Adrenal gland (tissue), 12 donors: ENCODE data around the gene SHB. TPM values are rescaled to one million over a fixed set of nuclear protein-coding genes. Genes with fewer than 3 reads are reported as not detected.

Experiments
- DNase-seq, 7 donors: peaks; one replicate each; pipeline ENCODE4 v3.0.0-alpha.2; 2019 to 2020
- H3K27ac ChIP-seq, 5 donors: fragments of 200-600 bp; sonication (generic) in 4 of 5; 1 replicate in 3 of 5; 2 replicates in 2 of 5; pipeline versions ENCODE4 v1.5.1 to v1.8.0; 2016 to 2020; ENCODE audit warnings: mild to moderate bottlenecking in 1 of 5
- H3K27me3 ChIP-seq: fragments of 200-600 bp; 2 replicates; pipeline ENCODE4 v1.8.0; 2021
- H3K36me3 ChIP-seq, 2 donors: fragments of 200-600 bp; replicated peaks in 1 of 2; 1 replicate in 1 of 2; 2 replicates in 1 of 2; pipeline versions ENCODE4 v1.5.1 to v1.8.0; 2018 to 2022
- H3K4me1 ChIP-seq, 2 donors: fragments of 200-600 bp; replicated peaks in 1 of 2; 1 replicate in 1 of 2; 2 replicates in 1 of 2; pipeline versions ENCODE4 v1.5.1 to v1.8.0; 2018 to 2021
- H3K4me3 ChIP-seq, 4 donors: fragments of 200-600 bp; sonication (generic) in 3 of 4; one replicate each; pipeline ENCODE4 v1.5.1; 2016 to 2018
- H3K9me3 ChIP-seq, 3 donors: fragments of 200-600 bp; sonication (generic) in 1 of 3; replicated peaks in 1 of 3; 1 replicate in 2 of 3; 2 replicates in 1 of 3; pipeline versions ENCODE4 v1.5.1 to v1.8.0; 2016 to 2021
- POLR2A ChIP-seq, 2 donors: fragments of 450-650 bp; IDR thresholded peaks; one replicate each; pipeline ENCODE4 v1.6.1; 2017; ENCODE audit warnings: antibody characterized with exemption in 2 of 2, mild to moderate bottlenecking in 2 of 2, moderate library complexity in 1 of 2
- WGBS, 4 donors: extraction: QIAGEN DNeasy Blood & Tissue Kit in 2 of 4; methylation state at CpG; one replicate each; pipeline versions ENCODE4 v1.1.5 to v1.1.7; 2013 to 2017; 5-methylcytosine and 5-hydroxymethylcytosine counted together
- intact Hi-C, 2 donors: fragments of 100-400 bp; cut with DNase I; formaldehyde crosslinking; loops; one replicate each; pipeline versions ENCODE4 v1.14.1 to v1.15.0; 2022 to 2023
- polyA plus RNA-seq, 3 donors: library from polyadenylated mRNA; stranded (reverse); fragments of 200-250 nt in 2 of 3; fragments of 350-450 nt in 1 of 3; fragmentation: Illumina TruSeq in 1 of 3; extraction: RNeasy Lipid Tissue Mini Kit (QIAGEN cat#74804) in 1 of 3; gene quantifications; one replicate each; pipeline ENCODE4 v1.2.3, GENCODE V29; 2013 to 2014
- small RNA-seq, 2 donors: library from RNA; depleted of rRNA; stranded (forward); fragments of <200 nt; gene quantifications; one replicate each; pipeline ENCODE3, GENCODE V24; 2016
- total RNA-seq, 9 donors: library from RNA; depleted of rRNA in 4 of 9; stranded (reverse); fragments of >200 nt in 4 of 9; fragments of 120-200 nt in 1 of 9; fragmentation: NEBNext Ultra II Directional in 1 of 9; extraction: Animal tissue kit (Norgen Biotek cat#: 25700) in 1 of 9; gene quantifications; one replicate each; pipeline versions ENCODE4 v1.1.0 to v1.2.4, GENCODE V29; 2013 to 2023
- TF ChIP-seq, protein P1 (sequence below), 6 experiments: fragments of 450-650 bp in 4 of 6; fragments of 200-600 bp in 2 of 6; sonication (generic) in 1 of 6; IDR thresholded peaks; 1 replicate in 5 of 6; 2 replicates in 1 of 6; pipeline versions ENCODE4 v1.5.1 to v1.8.0; 2016 to 2021; ENCODE audit warnings: antibody characterized with exemption in 6 of 6, mild to moderate bottlenecking in 2 of 6, moderate library complexity in 1 of 6
- donor health status: healthy with polysubstance abuse.
- donor health status: Bipolar disorder and iron deficiency.
- donor health status: DM: yes; HTN: yes; CAD: no.
- donor health status: DM: no; HTN: no; CAD: no.
- donor health status: DM: no; HTN: no; CAD: no.
- donor health status: DM: yes; HTN: yes; CAD: no.

SHB gene
- total and polyA plus RNA-seq, 12 donors = 3.2 to 21.2 (median 11.1) TPM

GRCh38 chr9:37876376-37876775 lies 192.7 kb downstream of the SHB start:
- H3K36me3 ChIP-seq = no peaks in the 10 kb centered on the region
- peak in 1 of 7 donors; percentile 27 for DNase-seq
- H3K4me3 ChIP-seq = no peak overlapping the region
- WGBS, 4 donors = 44 to 57% (median 47%) methylated on average over 1 of the region's 1 CpG
- TF ChIP-seq, protein P1, sequence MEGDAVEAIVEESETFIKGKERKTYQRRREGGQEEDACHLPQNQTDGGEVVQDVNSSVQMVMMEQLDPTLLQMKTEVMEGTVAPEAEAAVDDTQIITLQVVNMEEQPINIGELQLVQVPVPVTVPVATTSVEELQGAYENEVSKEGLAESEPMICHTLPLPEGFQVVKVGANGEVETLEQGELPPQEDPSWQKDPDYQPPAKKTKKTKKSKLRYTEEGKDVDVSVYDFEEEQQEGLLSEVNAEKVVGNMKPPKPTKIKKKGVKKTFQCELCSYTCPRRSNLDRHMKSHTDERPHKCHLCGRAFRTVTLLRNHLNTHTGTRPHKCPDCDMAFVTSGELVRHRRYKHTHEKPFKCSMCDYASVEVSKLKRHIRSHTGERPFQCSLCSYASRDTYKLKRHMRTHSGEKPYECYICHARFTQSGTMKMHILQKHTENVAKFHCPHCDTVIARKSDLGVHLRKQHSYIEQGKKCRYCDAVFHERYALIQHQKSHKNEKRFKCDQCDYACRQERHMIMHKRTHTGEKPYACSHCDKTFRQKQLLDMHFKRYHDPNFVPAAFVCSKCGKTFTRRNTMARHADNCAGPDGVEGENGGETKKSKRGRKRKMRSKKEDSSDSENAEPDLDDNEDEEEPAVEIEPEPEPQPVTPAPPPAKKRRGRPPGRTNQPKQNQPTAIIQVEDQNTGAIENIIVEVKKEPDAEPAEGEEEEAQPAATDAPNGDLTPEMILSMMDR (IDR thresholded peaks at IDR 0.05) = no peak
- no peak for TF ChIP-seq POLR2A (IDR thresholded peaks at IDR 0.05)
- no peaks in the 10 kb centered on the region for H3K27me3 ChIP-seq
- no peaks in the 10 kb centered on the region for H3K9me3 ChIP-seq
- no peaks in the 10 kb centered on the region for H3K4me1 ChIP-seq
- no peak overlapping the region for H3K27ac ChIP-seq
- intact Hi-C loops = no loop called here

DNA sequence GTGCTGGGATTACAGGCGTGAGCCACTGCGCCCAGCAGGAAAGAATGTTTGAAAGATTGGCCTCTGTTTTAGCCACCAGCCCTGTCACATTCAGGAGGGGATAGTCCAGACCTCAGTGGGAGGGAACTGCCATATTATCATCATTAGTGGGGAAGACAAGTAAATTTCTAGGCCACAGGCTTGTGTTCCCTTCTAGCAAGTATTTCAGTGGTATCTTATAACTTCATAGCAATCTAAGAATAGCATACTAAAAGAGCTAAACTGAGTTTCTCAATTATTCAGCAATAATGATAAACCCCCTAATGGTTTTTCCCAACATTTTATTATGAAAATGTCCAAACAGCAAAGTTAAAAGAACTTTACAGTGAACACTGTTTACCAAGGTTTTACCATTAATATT lies 195.1 kb downstream of the SHB start:
- H3K27me3 ChIP-seq = no peaks in the 10 kb centered on the region
- WGBS, 4 donors = 90 to 100% (median 97%) methylated on average over 2 of the region's 2 CpGs
- intact Hi-C loops = no loop called here
- H3K4me3 ChIP-seq = no peak overlapping the region
- DNase-seq = no peak
- no peaks in the 10 kb centered on the region for H3K9me3 ChIP-seq
- no peaks in the 10 kb centered on the region for H3K4me1 ChIP-seq
- no peak overlapping the region for H3K27ac ChIP-seq
- TF ChIP-seq, protein P1 (IDR thresholded peaks at IDR 0.05) = no peak
- no peak for TF ChIP-seq POLR2A (IDR thresholded peaks at IDR 0.05)
- H3K36me3 ChIP-seq = no peaks in the 10 kb centered on the region

- Histone ChIP-seq H3K36me3 (no peaks in the 10 kb centered on the region), H3K27ac (no peak overlapping the region), H3K4me1 (no peaks in the 10 kb centered on the region), H3K4me3 (no peak overlapping the region), H3K9me3 (no peaks in the 10 kb centered on the region), H3K27me3 (no peaks in the 10 kb centered on the region)
- intact Hi-C loops = no loop called here
- 79 to 87% (median 84%) methylated on average over 5 of the region's 5 CpGs for WGBS, 4 donors
- DNase-seq = no peak
- TF ChIP-seq, protein P1 (IDR thresholded peaks at IDR 0.05) = no peak
- TF ChIP-seq POLR2A (IDR thresholded peaks at IDR 0.05) = no peak
These were observed 198.2 kb downstream of the SHB start for GRCh38 chr9:37870799-37871176.

DNA sequence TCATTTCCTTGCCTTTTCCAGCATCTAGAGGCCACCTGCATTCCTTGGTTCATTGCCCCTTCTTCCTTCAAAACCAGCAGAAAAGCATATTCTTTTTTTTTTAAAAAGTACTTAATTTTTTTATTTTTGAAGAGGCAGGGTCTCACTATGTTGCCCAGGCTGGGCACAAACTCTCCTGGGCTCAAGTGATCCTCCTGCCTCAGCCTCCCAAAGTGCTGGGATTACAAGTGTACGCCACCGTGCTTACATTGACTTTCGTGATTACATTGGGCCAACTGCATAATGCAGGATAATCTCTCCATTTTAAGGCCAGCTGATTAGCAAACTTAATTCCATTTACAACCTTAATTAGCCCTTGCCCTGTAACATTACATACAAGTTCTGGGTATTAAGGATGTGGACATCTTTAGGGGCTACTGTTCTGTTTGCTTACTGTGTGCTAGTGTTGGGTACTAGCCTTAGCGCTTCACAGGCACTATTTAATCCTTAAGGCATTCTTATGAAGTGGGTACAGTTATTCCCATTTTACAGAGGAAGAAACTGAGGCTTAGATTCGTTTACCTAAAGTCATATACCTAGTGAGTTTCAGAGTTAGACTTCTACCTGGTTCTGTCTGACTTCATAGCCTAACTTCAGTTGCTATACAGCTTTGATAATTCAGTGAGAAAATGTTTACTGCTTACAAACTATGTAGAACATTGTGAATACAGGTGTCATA lies 198.8 kb downstream of the SHB start:
- no peaks in the 10 kb centered on the region for H3K27me3 ChIP-seq
- no peaks in the 10 kb centered on the region for H3K4me1 ChIP-seq
- DNase-seq = no peak
- no peaks in the 10 kb centered on the region for H3K36me3 ChIP-seq
- H3K4me3 ChIP-seq = no peak overlapping the region
- no peaks in the 10 kb centered on the region for H3K9me3 ChIP-seq
- intact Hi-C loops = no loop called here
- 93 to 96% (median 95%) methylated on average over 5 of the region's 5 CpGs for WGBS, 4 donors
- no peak overlapping the region for H3K27ac ChIP-seq
- no peak for TF ChIP-seq POLR2A (IDR thresholded peaks at IDR 0.05)
- TF ChIP-seq, protein P1 (IDR thresholded peaks at IDR 0.05) = no peak

Small RNA genes lying within 50 kb of the gene (small RNA-seq; reads per million reads assigned to genes)
- gene RNU7-124P = 0 reads per million in 2 donors

Other genes with a start within 250 kb of the SHB start
- gene SLC25A51, start 165.1 kb downstream of the SHB start, total RNA-seq = 10 to 100 TPM; 11.9 to 28.3 (median 22.5) TPM
- 10 to 100 TPM in 1 of 3 donors, 1 to 10 TPM in 2; 3.8 to 14.9 (median 4.7) TPM for gene SLC25A51, start 165.1 kb downstream of the SHB start, polyA plus RNA-seq